ENCODE data around the gene EFCAB6.

The EFCAB6 gene

DNA sequence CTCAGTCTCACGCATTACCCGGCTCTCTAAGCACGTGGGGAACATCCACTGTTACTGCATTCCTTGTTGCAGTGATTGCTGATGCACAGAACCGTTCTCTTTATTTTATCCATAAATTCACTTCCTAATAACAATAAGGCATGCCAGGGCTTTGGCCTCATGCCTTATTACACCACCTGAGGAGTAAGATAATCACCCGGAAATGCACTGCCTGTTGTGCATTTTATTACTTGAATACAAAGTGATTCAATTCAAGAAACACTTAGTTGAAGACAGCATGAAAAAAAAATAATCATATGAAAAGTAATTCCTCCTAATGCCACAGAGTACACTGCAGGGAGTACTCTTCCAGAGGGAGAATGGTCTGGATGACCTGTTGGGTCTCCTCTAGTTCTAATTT is 19.2 kb downstream of the EFCAB6 start:
- Histone ChIP-seq H3K27me3 (ENCODE audit: control insufficient read depth, low read length) (no peaks in the 10 kb centered on the region), H3K9me2 (replicated peaks; ENCODE audit: control insufficient read depth, low read length) (no peaks in the 10 kb centered on the region), H3K4me3 (ENCODE audit: low read length) (no peak overlapping the region), H3K4me2 (ENCODE audit: low read length) (no peak overlapping the region), H3K79me2 (ENCODE audit: control insufficient read depth, low read length) (no peaks in the 10 kb centered on the region), H3F3A (ENCODE audit: control insufficient read depth, insufficient read depth) (no peaks in the 10 kb centered on the region), H3K9me3 (ENCODE audit: control insufficient read depth, insufficient read depth, low read length) (no peaks in the 10 kb centered on the region), H3K4me1 (ENCODE audit: control insufficient read depth, low read length) (no peaks in the 10 kb centered on the region), H4K20me1 (ENCODE audit: control insufficient read depth, insufficient read depth, low read depth, low read length) (no peaks in the 10 kb centered on the region), H3K27ac (ENCODE audit: low read depth, low read length) (no peak overlapping the region), H3K36me3 (ENCODE audit: control insufficient read depth, low read length) (no peaks in the 10 kb centered on the region)
- TF ChIP-seq EZH2phosphoT487 (IDR thresholded peaks at IDR 0.05; ENCODE audit: borderline replicate concordance, low read length) = no peak
- TF ChIP-seq, protein P1, sequence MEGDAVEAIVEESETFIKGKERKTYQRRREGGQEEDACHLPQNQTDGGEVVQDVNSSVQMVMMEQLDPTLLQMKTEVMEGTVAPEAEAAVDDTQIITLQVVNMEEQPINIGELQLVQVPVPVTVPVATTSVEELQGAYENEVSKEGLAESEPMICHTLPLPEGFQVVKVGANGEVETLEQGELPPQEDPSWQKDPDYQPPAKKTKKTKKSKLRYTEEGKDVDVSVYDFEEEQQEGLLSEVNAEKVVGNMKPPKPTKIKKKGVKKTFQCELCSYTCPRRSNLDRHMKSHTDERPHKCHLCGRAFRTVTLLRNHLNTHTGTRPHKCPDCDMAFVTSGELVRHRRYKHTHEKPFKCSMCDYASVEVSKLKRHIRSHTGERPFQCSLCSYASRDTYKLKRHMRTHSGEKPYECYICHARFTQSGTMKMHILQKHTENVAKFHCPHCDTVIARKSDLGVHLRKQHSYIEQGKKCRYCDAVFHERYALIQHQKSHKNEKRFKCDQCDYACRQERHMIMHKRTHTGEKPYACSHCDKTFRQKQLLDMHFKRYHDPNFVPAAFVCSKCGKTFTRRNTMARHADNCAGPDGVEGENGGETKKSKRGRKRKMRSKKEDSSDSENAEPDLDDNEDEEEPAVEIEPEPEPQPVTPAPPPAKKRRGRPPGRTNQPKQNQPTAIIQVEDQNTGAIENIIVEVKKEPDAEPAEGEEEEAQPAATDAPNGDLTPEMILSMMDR (IDR thresholded peaks at IDR 0.05; ENCODE audit: low read depth, low read length, poor library complexity, severe bottlenecking) = no peak

DNA sequence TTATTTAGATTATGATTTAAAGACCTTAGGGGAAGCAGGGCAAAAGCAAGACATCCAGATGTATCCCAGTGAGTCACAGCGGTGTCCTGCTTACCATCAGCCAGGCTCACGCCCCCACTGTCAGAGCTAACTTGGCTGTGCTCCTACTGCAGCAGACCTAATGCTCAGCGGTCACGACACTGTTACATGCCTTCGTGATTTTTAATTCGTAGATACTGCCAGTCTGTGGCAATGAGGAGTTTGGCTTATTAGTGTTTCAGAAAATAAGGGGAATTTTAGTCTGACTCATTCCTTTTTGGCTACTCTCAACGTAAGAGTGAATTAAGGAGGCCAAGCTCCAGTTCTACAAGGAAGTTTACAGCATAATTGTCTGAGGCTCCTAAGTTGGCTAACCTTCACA is 22.7 kb downstream of the EFCAB6 start:
- Histone ChIP-seq H3F3A (ENCODE audit: control insufficient read depth, insufficient read depth) (no peaks in the 10 kb centered on the region), H4K20me1 (ENCODE audit: control insufficient read depth, insufficient read depth, low read depth, low read length) (no peaks in the 10 kb centered on the region), H3K36me3 (ENCODE audit: control insufficient read depth, low read length) (no peaks in the 10 kb centered on the region), H3K9me3 (ENCODE audit: control insufficient read depth, insufficient read depth, low read length) (no peaks in the 10 kb centered on the region), H3K9me2 (replicated peaks; ENCODE audit: control insufficient read depth, low read length) (no peaks in the 10 kb centered on the region), H3K27me3 (ENCODE audit: control insufficient read depth, low read length) (peaks cover 4% of the 10 kb centered on the region; the same call in 1 of the 2 replicates), H3K4me1 (ENCODE audit: control insufficient read depth, low read length) (no peaks in the 10 kb centered on the region), H3K27ac (ENCODE audit: low read depth, low read length) (no peak overlapping the region), H3K4me3 (ENCODE audit: low read length) (no peak overlapping the region), H3K79me2 (ENCODE audit: control insufficient read depth, low read length) (no peaks in the 10 kb centered on the region), H3K4me2 (ENCODE audit: low read length) (no peak overlapping the region)
- TF ChIP-seq, protein P1 (IDR thresholded peaks at IDR 0.05; ENCODE audit: low read depth, low read length, poor library complexity, severe bottlenecking) = no peak
- no peak for TF ChIP-seq EZH2phosphoT487 (IDR thresholded peaks at IDR 0.05; ENCODE audit: borderline replicate concordance, low read length)

DNA sequence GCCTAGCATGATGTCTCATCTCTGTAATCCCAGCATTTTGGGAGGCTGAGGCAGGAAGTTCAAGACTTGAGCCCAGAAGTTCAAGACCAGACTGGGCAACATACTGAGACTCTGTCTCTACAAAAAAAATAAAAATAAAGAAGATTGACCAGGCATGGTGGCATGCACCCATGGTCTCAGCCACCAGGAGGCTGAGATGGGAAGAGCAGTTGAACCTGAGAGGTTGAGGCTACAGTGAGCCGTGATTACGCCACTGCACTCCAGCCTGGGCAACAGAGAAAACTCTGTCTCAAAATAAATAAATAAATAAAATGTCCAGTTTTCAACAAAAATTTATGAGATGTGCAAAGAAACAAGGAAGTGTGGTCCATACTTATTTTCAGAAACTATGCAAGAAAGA is 28.3 kb downstream of the EFCAB6 start:
- H3F3A ChIP-seq (ENCODE audit: control insufficient read depth, insufficient read depth) = no peaks in the 10 kb centered on the region
- H4K20me1 ChIP-seq (ENCODE audit: control insufficient read depth, insufficient read depth, low read depth, low read length) = no peaks in the 10 kb centered on the region
- H3K36me3 ChIP-seq (ENCODE audit: control insufficient read depth, low read length) = no peaks in the 10 kb centered on the region
- H3K79me2 ChIP-seq (ENCODE audit: control insufficient read depth, low read length) = no peaks in the 10 kb centered on the region
- H3K27ac ChIP-seq (ENCODE audit: low read depth, low read length) = no peak overlapping the region
- no peak for TF ChIP-seq EZH2phosphoT487 (IDR thresholded peaks at IDR 0.05; ENCODE audit: borderline replicate concordance, low read length)
- TF ChIP-seq, protein P1 (IDR thresholded peaks at IDR 0.05; ENCODE audit: low read depth, low read length, poor library complexity, severe bottlenecking) = no peak
- H3K9me3 ChIP-seq (ENCODE audit: control insufficient read depth, insufficient read depth, low read length) = no peaks in the 10 kb centered on the region
- no peaks in the 10 kb centered on the region for H3K4me1 ChIP-seq (ENCODE audit: control insufficient read depth, low read length)
- peaks cover 4% of the 10 kb centered on the region; the same call in 1 of the 2 replicates for H3K27me3 ChIP-seq (ENCODE audit: control insufficient read depth, low read length)
- H3K4me3 ChIP-seq (ENCODE audit: low read length) = no peak overlapping the region
- H3K4me2 ChIP-seq (ENCODE audit: low read length) = no peak overlapping the region
- no peaks in the 10 kb centered on the region for H3K9me2 ChIP-seq (replicated peaks; ENCODE audit: control insufficient read depth, low read length)

Data from DOHH2 (cell line).